GM18873 (cell line): ENCODE data around the gene TARP.

Experiments
- ATAC-seq: cut with Tn5 transposase; IDR thresholded peaks from one replicate; pipeline ENCODE4 v1.9.1; 2021; ENCODE audit warnings: mild to moderate bottlenecking, moderate library complexity, moderate number of reproducible peaks; ENCODE audit not compliant: unreplicated experiment, low FRiP score

The TARP gene

GRCh38 chr7:38273286-38273995, at the start of gene TARP:
TARP (minus strand) TSS chr7:38273636.
- no peak for ATAC-seq

GRCh38 chr7:38323156-38323555, 49.7 kb upstream of the TARP start:
- ATAC-seq: no peak

- no peak for ATAC-seq
Observed at GRCh38 chr7:38322461-38322860, 49.0 kb upstream of the TARP start.

GRCh38 chr7:38321967-38322366, 48.5 kb upstream of the TARP start:
- no peak for ATAC-seq

GRCh38 chr7:38321515-38321944, 48.1 kb upstream of the TARP start:
- ATAC-seq: no peak

- ATAC-seq: no peak
Observed at GRCh38 chr7:38321050-38321449, 47.6 kb upstream of the TARP start.

- no peak for ATAC-seq
Observed at GRCh38 chr7:38319873-38320272, 46.4 kb upstream of the TARP start.

GRCh38 chr7:38318803-38319416, 45.5 kb upstream of the TARP start:
- peak; percentile 87 for ATAC-seq

GRCh38 chr7:38318241-38318640, 44.8 kb upstream of the TARP start:
- no peak for ATAC-seq

- ATAC-seq: no peak
Observed at GRCh38 chr7:38317515-38317914, 44.1 kb upstream of the TARP start.

GRCh38 chr7:38316733-38317360, 43.4 kb upstream of the TARP start:
- ATAC-seq: no peak

- no peak for ATAC-seq
Observed at GRCh38 chr7:38315410-38315809, 42.0 kb upstream of the TARP start.

- ATAC-seq: no peak
Observed at GRCh38 chr7:38312821-38313220, 39.4 kb upstream of the TARP start.

- no peak for ATAC-seq
Observed at GRCh38 chr7:38311329-38311937, 38.0 kb upstream of the TARP start.

GRCh38 chr7:38310591-38311101, 37.2 kb upstream of the TARP start:
- ATAC-seq: no peak

- ATAC-seq: no peak
Observed at GRCh38 chr7:38309555-38309954, 36.1 kb upstream of the TARP start.

- ATAC-seq: no peak
Observed at GRCh38 chr7:38308140-38308539, 34.7 kb upstream of the TARP start.

- no peak for ATAC-seq
Observed at GRCh38 chr7:38307640-38308039, 34.2 kb upstream of the TARP start.

- ATAC-seq: no peak
Observed at GRCh38 chr7:38306914-38307313, 33.5 kb upstream of the TARP start.

- no peak for ATAC-seq
Observed at GRCh38 chr7:38306171-38306570, 32.7 kb upstream of the TARP start.

GRCh38 chr7:38303866-38304265, 30.4 kb upstream of the TARP start:
- no peak for ATAC-seq
